HEK293T (cell line): Measurements from ENCODE around the gene RNASEH1.
"Not testable (repeated sequence)": the region's sequence is repeated elsewhere in the genome, so short reads cannot be mapped to it uniquely, and the experiment has no call there.

Source experiments
- L3MBTL2 ChIP-seq: fragments of 450-650 bp; conservative IDR thresholded peaks from 2 replicates; pipeline ENCODE4 v1.6.1; 2016; ENCODE audit warnings: mild to moderate bottlenecking
- PKNOX1 ChIP-seq: fragments of 450-650 bp; IDR thresholded peaks from 2 replicates; pipeline ENCODE4 v1.6.1; 2016
- TARDBP ChIP-seq: fragments of 450-650 bp; IDR thresholded peaks from 2 replicates; pipeline ENCODE4 v1.6.1; 2016

- not testable (repeated sequence) for TF ChIP-seq PKNOX1, L3MBTL2, TARDBP
Measured at GRCh38 chr2:3569656-3570055, 11.5 kb upstream of the RNASEH1 start.
